Measurements from ENCODE around the gene GIMAP7. TPM values are rescaled to one million over a fixed set of nuclear protein-coding genes. Genes with fewer than 3 reads are reported as not detected.

The GIMAP7 gene
- total and polyA plus RNA-seq, 7 donors, result 10.7 to 23.7 (median 15.0) TPM

DNA sequence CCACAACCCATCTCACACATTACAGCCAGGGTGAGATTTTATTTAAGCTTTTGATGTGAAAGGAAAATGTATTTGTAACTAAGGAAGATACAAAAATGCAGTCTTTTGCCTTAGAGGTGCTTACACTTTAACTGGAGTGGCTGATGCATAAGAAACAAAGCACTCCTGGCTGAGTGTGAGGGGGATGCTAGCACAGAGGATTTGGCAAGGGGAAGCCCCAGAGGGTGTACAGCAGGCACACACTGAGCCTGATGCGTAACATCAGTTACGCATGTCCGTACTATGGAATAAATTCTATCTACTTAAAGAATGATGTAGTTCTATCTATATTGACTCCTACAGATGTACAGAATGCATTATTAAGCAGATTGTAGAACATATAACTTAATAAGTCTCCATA is 46.4 kb upstream of the GIMAP7 start:
- Histone ChIP-seq H3K4me1 (no peaks in the 10 kb centered on the region), H3K9me3 (no peaks in the 10 kb centered on the region), H3K36me3 (ENCODE audit: insufficient read depth in 1 of 2, low read depth in 1 of 2) (no peaks in the 10 kb centered on the region), H3K27me3 (ENCODE audit: insufficient read depth in 3 of 3, low read length in 2 of 3) (no peaks in the 10 kb centered on the region), H3K27ac (no peak overlapping the region), H3K4me3 (peak overlapping the region; percentile 34)
- TF ChIP-seq, protein P1, sequence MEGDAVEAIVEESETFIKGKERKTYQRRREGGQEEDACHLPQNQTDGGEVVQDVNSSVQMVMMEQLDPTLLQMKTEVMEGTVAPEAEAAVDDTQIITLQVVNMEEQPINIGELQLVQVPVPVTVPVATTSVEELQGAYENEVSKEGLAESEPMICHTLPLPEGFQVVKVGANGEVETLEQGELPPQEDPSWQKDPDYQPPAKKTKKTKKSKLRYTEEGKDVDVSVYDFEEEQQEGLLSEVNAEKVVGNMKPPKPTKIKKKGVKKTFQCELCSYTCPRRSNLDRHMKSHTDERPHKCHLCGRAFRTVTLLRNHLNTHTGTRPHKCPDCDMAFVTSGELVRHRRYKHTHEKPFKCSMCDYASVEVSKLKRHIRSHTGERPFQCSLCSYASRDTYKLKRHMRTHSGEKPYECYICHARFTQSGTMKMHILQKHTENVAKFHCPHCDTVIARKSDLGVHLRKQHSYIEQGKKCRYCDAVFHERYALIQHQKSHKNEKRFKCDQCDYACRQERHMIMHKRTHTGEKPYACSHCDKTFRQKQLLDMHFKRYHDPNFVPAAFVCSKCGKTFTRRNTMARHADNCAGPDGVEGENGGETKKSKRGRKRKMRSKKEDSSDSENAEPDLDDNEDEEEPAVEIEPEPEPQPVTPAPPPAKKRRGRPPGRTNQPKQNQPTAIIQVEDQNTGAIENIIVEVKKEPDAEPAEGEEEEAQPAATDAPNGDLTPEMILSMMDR (IDR thresholded peaks at IDR 0.05), result no peak
- ATAC-seq (no peak), DNase-seq (no peak)
- intact Hi-C loops (cut with DNase I), result no loop called here
- WGBS, 3 donors, result 67 to 72% (median 71%) methylated on average over 3 of the region's 3 CpGs

DNA sequence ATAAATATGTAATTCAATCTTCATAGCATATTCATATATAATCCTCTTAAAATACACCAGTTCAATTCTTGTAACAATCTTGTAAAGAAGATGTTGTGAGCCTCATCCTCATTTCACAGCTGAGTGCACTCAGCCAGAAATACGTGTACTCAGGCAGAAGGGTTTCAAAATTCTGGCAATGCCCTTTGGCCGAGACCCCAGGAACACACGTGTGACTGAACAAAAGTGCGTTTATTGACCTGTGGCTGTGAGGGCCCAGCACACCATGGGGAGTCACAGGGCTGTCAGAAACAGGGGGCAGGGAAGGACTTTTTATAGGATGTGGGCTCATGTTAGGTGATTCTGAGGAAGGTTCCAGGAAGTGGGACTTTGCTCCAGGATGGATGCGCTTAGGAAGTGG is 42.8 kb upstream of the GIMAP7 start:
- WGBS, 3 donors, result 34 to 36% (median 34%) methylated on average over 5 of the region's 5 CpGs
- intact Hi-C loops (cut with DNase I), result loop anchor here in 1 of 2 donors (10.0 kb wide), 1 partner anchor 93 kb away; the partner anchor contains the start of gene GIMAP4

DNA sequence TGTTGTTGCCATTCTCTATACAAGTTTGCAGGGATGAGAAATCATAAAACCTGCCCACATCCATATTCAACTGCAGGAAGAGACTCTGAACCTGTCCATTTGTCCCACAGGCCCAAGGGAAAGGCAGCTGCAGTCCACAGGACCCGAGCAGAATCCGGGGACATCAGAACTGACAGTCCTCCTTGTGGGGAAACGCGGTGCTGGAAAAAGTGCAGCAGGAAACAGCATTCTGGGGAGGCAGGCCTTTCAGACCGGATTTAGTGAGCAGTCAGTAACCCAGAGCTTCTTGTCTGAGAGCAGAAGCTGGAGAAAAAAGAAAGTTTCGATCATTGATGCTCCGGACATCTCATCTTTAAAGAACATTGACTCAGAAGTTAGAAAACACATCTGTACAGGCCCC is 40.8 kb upstream of the GIMAP7 start:
- H3K36me3 ChIP-seq (ENCODE audit: insufficient read depth in 1 of 2, low read depth in 1 of 2), result no peaks in the 10 kb centered on the region
- DNase-seq (no peak), ATAC-seq (no peak)
- no peaks in the 10 kb centered on the region for H3K27me3 ChIP-seq (ENCODE audit: insufficient read depth in 3 of 3, low read length in 2 of 3)
- TF ChIP-seq, protein P1 (IDR thresholded peaks at IDR 0.05), result no peak
- H3K27ac ChIP-seq, result no peak overlapping the region
- intact Hi-C loops (cut with DNase I), result loop anchor here in 1 of 2 donors (10.0 kb wide), 1 partner anchor 91 kb away; the partner anchor contains the start of gene GIMAP4
- WGBS, 3 donors, result 66 to 70% (median 67%) methylated on average over 7 of the region's 7 CpGs
- H3K4me1 ChIP-seq, result no peaks in the 10 kb centered on the region
- H3K4me3 ChIP-seq, result no peak overlapping the region
- no peaks in the 10 kb centered on the region for H3K9me3 ChIP-seq

More for the DNA sequence above, 42.8 kb upstream of the GIMAP7 start:
- Histone ChIP-seq H3K4me1 (no peaks in the 10 kb centered on the region), H3K9me3 (no peaks in the 10 kb centered on the region), H3K36me3 (ENCODE audit: insufficient read depth in 1 of 2, low read depth in 1 of 2) (no peaks in the 10 kb centered on the region), H3K27ac (no peak overlapping the region), H3K4me3 (no peak overlapping the region), H3K27me3 (ENCODE audit: insufficient read depth in 3 of 3, low read length in 2 of 3) (no peaks in the 10 kb centered on the region)
- TF ChIP-seq, protein P1 (IDR thresholded peaks at IDR 0.05), result no peak
- no peak for ATAC-seq
- no peak for DNase-seq

DNA sequence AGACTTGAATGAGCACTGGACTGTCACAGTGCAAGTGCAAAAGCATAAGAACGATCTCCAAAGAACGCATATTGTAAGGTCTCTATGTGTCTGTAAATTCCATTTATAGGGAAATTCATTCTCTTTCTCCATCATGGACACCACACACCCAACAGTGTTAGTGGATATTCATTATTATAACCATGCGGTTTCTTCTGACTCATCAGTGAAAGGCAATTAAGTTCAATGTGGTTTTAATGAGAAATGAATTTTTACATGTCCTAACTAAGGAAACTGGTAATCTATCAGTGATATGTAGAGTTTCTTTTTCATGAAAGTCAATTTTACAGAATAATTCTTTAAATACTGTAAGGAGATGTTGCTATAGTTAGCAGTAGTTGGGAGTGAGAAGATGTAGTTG is 38.4 kb upstream of the GIMAP7 start:
- ATAC-seq, result no peak

More for the DNA sequence above, 38.4 kb upstream of the GIMAP7 start:
- Histone ChIP-seq H3K4me1 (no peaks in the 10 kb centered on the region), H3K4me3 (no peak overlapping the region), H3K36me3 (ENCODE audit: insufficient read depth in 1 of 2, low read depth in 1 of 2) (no peaks in the 10 kb centered on the region), H3K9me3 (no peaks in the 10 kb centered on the region), H3K27ac (no peak overlapping the region), H3K27me3 (ENCODE audit: insufficient read depth in 3 of 3, low read length in 2 of 3) (no peaks in the 10 kb centered on the region)
- TF ChIP-seq, protein P1 (IDR thresholded peaks at IDR 0.05), result no peak
- intact Hi-C loops (cut with DNase I), result loop anchor here in 1 of 2 donors (10.0 kb wide), 1 partner anchor 89 kb away; the partner anchor contains the start of gene GIMAP4
- 88 to 95% (median 92%) methylated on average over 3 of the region's 3 CpGs for WGBS, 3 donors
- DNase-seq, result no peak

Measured in psoas muscle (tissue), 8 donors.